OCI-LY7 (cell line): ENCODE results near the gene CTNND2. TPM values are rescaled to one million over a fixed set of nuclear protein-coding genes. Genes with fewer than 3 reads are reported as not detected.

Experiments used
- BruUV-seq: library from RNA; stranded (reverse); fragments of 400-500 nt; replicated peaks from 2 replicates; lab custom pipeline; 2021; lab: Mats Ljungman, UMichigan
- CTCF ChIA-PET: fragments of 300-600 bp; sonication (Branson Sonifier 250); formaldehyde crosslinking; loops from one replicate; lab custom pipeline; 2022; ENCODE audit warnings: antibody characterized with exemption; ENCODE audit not compliant: unreplicated experiment; lab: Charles Lee
- POLR2A ChIA-PET: fragments of 300-600 bp; sonication (Branson Sonifier 250); formaldehyde crosslinking; loops from one replicate; lab custom pipeline; 2022; ENCODE audit warnings: antibody characterized with exemption; lab: Charles Lee
- DNase-seq: peaks from one replicate; pipeline ENCODE4 v3.0.0-alpha.2; 2015; ENCODE audit warnings: low spot score
- H2AFZ ChIP-seq: fragments of 200-600 bp; sonication (generic), shearing (Covaris generic); 2 replicates; pipeline ENCODE4 v1.6.1; 2014; ENCODE audit warnings: mild to moderate bottlenecking, antibody characterized with exemption, low read length, moderate library complexity
- H3K27ac ChIP-seq: fragments of 200-600 bp; sonication (generic); 2 replicates; pipeline ENCODE4 v1.5.1; 2014; ENCODE audit warnings: mixed run types, low read depth, mild to moderate bottlenecking, moderate library complexity, low read length, inconsistent platforms; ENCODE audit not compliant: poor library complexity, severe bottlenecking
- H3K36me3 ChIP-seq: fragments of 200-600 bp; sonication (generic); 2 replicates; pipeline ENCODE4 v1.6.1; 2014; ENCODE audit warnings: mild to moderate bottlenecking, antibody characterized with exemption, low read length, moderate library complexity, mixed read lengths; ENCODE audit not compliant: insufficient read depth
- H3K4me1 ChIP-seq: fragments of 200-600 bp; sonication (generic); 2 replicates; pipeline ENCODE4 v1.5.1; 2014; ENCODE audit warnings: mild to moderate bottlenecking, low read length; ENCODE audit not compliant: insufficient read depth, poor library complexity, severe bottlenecking
- H3K4me2 ChIP-seq: fragments of 200-600 bp; sonication (generic); 2 replicates; pipeline ENCODE4 v1.6.1; 2014; ENCODE audit warnings: mild to moderate bottlenecking, low read length
- H3K4me3 ChIP-seq: fragments of 200-600 bp; sonication (generic); 2 replicates; pipeline ENCODE4 v1.5.1; 2014; ENCODE audit warnings: mild to moderate bottlenecking, low read depth, low read length; ENCODE audit not compliant: poor library complexity, severe bottlenecking
- H3K79me2 ChIP-seq: fragments of 200-600 bp; sonication (generic); 2 replicates; pipeline ENCODE4 v1.6.1; 2016; ENCODE audit warnings: low read depth, mild to moderate bottlenecking, low read length, moderate library complexity, mixed read lengths; ENCODE audit not compliant: insufficient read depth
- H3K9me2 ChIP-seq: fragments of 200-600 bp; sonication (generic); 2 replicates; pipeline ENCODE4 v1.6.1; 2016; ENCODE audit warnings: mild to moderate bottlenecking, low read length, mixed read lengths; ENCODE audit not compliant: insufficient read depth
- H3K9me3 ChIP-seq: fragments of 200-600 bp; sonication (generic); 2 replicates; pipeline ENCODE4 v1.6.1; 2014; ENCODE audit warnings: mild to moderate bottlenecking, mixed run types, low read length, mixed read lengths
- H4K20me1 ChIP-seq: fragments of 200-600 bp; sonication (generic); 2 replicates; pipeline ENCODE4 v1.6.1; 2014; ENCODE audit warnings: mild to moderate bottlenecking, antibody characterized with exemption, low read length, moderate library complexity, mixed read lengths; ENCODE audit not compliant: insufficient read depth
- CTCF ChIP-seq: fragments of 200-600 bp; sonication (generic); conservative IDR thresholded peaks from 2 replicates; pipeline ENCODE4 v1.5.1; 2014; ENCODE audit warnings: mild to moderate bottlenecking, antibody characterized with exemption, low read length, moderate library complexity, mixed read lengths
- EZH2phosphoT487 ChIP-seq: fragments of 200-600 bp; sonication (generic); IDR thresholded peaks from 2 replicates; pipeline ENCODE4 v1.6.1; 2018; ENCODE audit warnings: low read depth, borderline replicate concordance, mild to moderate bottlenecking, mixed run types, antibody characterized with exemption, low read length, moderate library complexity, mixed read lengths
- intact Hi-C: fragments of 100-400 bp; cut with micrococcal nuclease; formaldehyde crosslinking; loops from one replicate; pipeline ENCODE4 v1.10.0; 2022; ENCODE audit not compliant: unreplicated experiment
- total RNA-seq, 2 experiments: library from RNA; depleted of rRNA in 1 of 2; stranded (reverse); fragments of >200 nt in 1 of 2; shearing (Covaris generic) in 1 of 2; gene quantifications; 2 replicates each; pipeline ENCODE4 v1.2.3, GENCODE V29; 2014 to 2022

The CTNND2 gene
- total RNA-seq, 2 experiments from 2014 or later = not detected

- H3K4me2 ChIP-seq = no peak overlapping the region
- BruUV-seq = no TSS peak
- no peak overlapping the region for H2AFZ ChIP-seq
- no peaks in the 10 kb centered on the region for H3K9me2 ChIP-seq
- H3K36me3 ChIP-seq = no peaks in the 10 kb centered on the region
- CTCF ChIA-PET = no interaction called here
- no peak for TF ChIP-seq CTCF
- no peak for TF ChIP-seq EZH2phosphoT487
- H4K20me1 ChIP-seq = no peaks in the 10 kb centered on the region
- no peaks in the 10 kb centered on the region for H3K79me2 ChIP-seq
- H3K27ac ChIP-seq = no peak overlapping the region
- no peak for DNase-seq
- no peak overlapping the region for H3K4me3 ChIP-seq
- POLR2A ChIA-PET = no interaction called here
- H3K4me1 ChIP-seq = no peaks in the 10 kb centered on the region
- intact Hi-C loops = no loop called here
- H3K9me3 ChIP-seq = no peaks in the 10 kb centered on the region
Measured at GRCh38 chr5:11390291-11390767, 513.9 kb downstream of the CTNND2 start.

- Histone ChIP-seq H2AFZ (no peak overlapping the region), H4K20me1 (no peaks in the 10 kb centered on the region), H3K4me2 (no peak overlapping the region), H3K79me2 (no peaks in the 10 kb centered on the region), H3K9me2 (no peaks in the 10 kb centered on the region), H3K36me3 (no peaks in the 10 kb centered on the region), H3K4me1 (no peaks in the 10 kb centered on the region), H3K27ac (no peak overlapping the region), H3K4me3 (no peak overlapping the region), H3K9me3 (no peaks in the 10 kb centered on the region)
- no peak for DNase-seq
- POLR2A ChIA-PET = interaction anchor here (0.5 kb wide), 1 partner anchor 1228 kb away, joined by 3 read pairs; no protein-coding TSS in a partner anchor
- intact Hi-C loops = no loop called here
- BruUV-seq = no TSS peak
- TF ChIP-seq EZH2phosphoT487 (no peak), CTCF (no peak)
- CTCF ChIA-PET = no interaction called here
Measured at GRCh38 chr5:11387382-11387781, 516.9 kb downstream of the CTNND2 start.

GRCh38 chr5:11386398-11386797 lies 517.8 kb downstream of the CTNND2 start:
- no peak for DNase-seq
- Histone ChIP-seq H3K9me3 (no peaks in the 10 kb centered on the region), H4K20me1 (no peaks in the 10 kb centered on the region), H3K4me3 (no peak overlapping the region), H3K27ac (no peak overlapping the region), H3K4me2 (no peak overlapping the region), H2AFZ (no peak overlapping the region), H3K4me1 (no peaks in the 10 kb centered on the region), H3K9me2 (no peaks in the 10 kb centered on the region), H3K79me2 (no peaks in the 10 kb centered on the region), H3K36me3 (no peaks in the 10 kb centered on the region)
- ChIA-PET POLR2A (no interaction called here), CTCF (no interaction called here)
- no TSS peak for BruUV-seq
- intact Hi-C loops = no loop called here
- TF ChIP-seq EZH2phosphoT487 (no peak), CTCF (no peak)
